HEK293T (cell line): ENCODE results near the gene RYR3.

Source experiments
- ARNT ChIP-seq: fragments of 450-650 bp; IDR thresholded peaks from 2 replicates; pipeline ENCODE4 v1.6.1; 2017; ENCODE audit warnings: mild to moderate bottlenecking
- BHLHE40 ChIP-seq: fragments of 450-650 bp; IDR thresholded peaks from 2 replicates; pipeline ENCODE4 v1.6.1; 2016; ENCODE audit warnings: mild to moderate bottlenecking, moderate library complexity, borderline replicate concordance
- CTBP1 ChIP-seq: fragments of 450-650 bp; IDR thresholded peaks from 2 replicates; pipeline ENCODE4 v1.6.1; 2016; ENCODE audit warnings: borderline replicate concordance
- ELF4 ChIP-seq: fragments of 450-650 bp; IDR thresholded peaks from 2 replicates; pipeline ENCODE4 v1.6.1; 2017; ENCODE audit warnings: antibody characterized with exemption
- FOXA1 ChIP-seq: fragments of 450-650 bp; IDR thresholded peaks from 2 replicates; pipeline ENCODE4 v1.6.1; 2016; ENCODE audit warnings: mild to moderate bottlenecking
- FOXM1 ChIP-seq: fragments of 450-650 bp; IDR thresholded peaks from 2 replicates; pipeline ENCODE4 v1.6.1; 2017; ENCODE audit warnings: mild to moderate bottlenecking, borderline replicate concordance
- L3MBTL2 ChIP-seq: fragments of 450-650 bp; conservative IDR thresholded peaks from 2 replicates; pipeline ENCODE4 v1.6.1; 2016; ENCODE audit warnings: mild to moderate bottlenecking
- LEF1 ChIP-seq: fragments of 450-650 bp; IDR thresholded peaks from 2 replicates; pipeline ENCODE4 v1.6.1; 2017; ENCODE audit warnings: mild to moderate bottlenecking, borderline replicate concordance
- NFRKB ChIP-seq: fragments of 450-650 bp; IDR thresholded peaks from 2 replicates; pipeline ENCODE4 v1.6.1; 2016; ENCODE audit warnings: mild to moderate bottlenecking, moderate library complexity
- PKNOX1 ChIP-seq: fragments of 450-650 bp; IDR thresholded peaks from 2 replicates; pipeline ENCODE4 v1.6.1; 2016
- SP1 ChIP-seq: fragments of 450-650 bp; IDR thresholded peaks from 2 replicates; pipeline ENCODE4 v1.6.1; 2017
- SUZ12 ChIP-seq: fragments of 450-650 bp; IDR thresholded peaks from 2 replicates; pipeline ENCODE4 v1.6.1; 2016; ENCODE audit warnings: mild to moderate bottlenecking
- TARDBP ChIP-seq: fragments of 450-650 bp; IDR thresholded peaks from 2 replicates; pipeline ENCODE4 v1.6.1; 2016

DNA sequence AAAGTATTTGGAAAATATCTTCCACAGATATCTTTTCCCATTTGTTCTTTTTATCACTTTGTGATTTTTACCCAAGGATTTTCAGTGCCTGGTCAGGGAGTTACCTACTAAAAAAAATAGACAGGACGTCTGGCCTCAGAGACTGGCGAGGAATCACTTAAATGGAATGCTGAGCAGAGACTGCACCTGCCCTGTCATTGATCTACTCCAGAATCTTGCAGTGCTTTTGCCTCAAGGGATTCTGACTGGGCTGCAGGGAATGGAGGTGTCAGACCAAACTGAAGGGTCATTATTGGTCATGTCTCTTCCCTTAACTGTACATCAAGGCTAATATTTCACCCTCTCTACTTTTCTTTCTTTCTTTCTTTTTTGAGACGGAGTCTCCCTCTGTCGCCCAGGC, 12.1 kb upstream of the RYR3 start:
- no peak for TF ChIP-seq SP1
- no peak for TF ChIP-seq ARNT
- no peak for TF ChIP-seq LEF1
- TF ChIP-seq SUZ12 = no peak
- no peak for TF ChIP-seq ELF4
- TF ChIP-seq PKNOX1 = no peak
- no peak for TF ChIP-seq FOXM1
- no peak for TF ChIP-seq BHLHE40
- no peak for TF ChIP-seq L3MBTL2
- no peak for TF ChIP-seq NFRKB
- TF ChIP-seq FOXA1 = no peak
- no peak for TF ChIP-seq CTBP1
- TF ChIP-seq TARDBP = no peak
